H1 (cell line): ENCODE results near the gene GPR171. TPM values are rescaled to one million over a fixed set of nuclear protein-coding genes. Genes with fewer than 3 reads are reported as not detected.

ENCODE experiments used
- CTCF ChIA-PET: fragments of 300-600 bp; sonication (Branson Sonifier 250); formaldehyde crosslinking; loops from one replicate; lab custom pipeline; 2021; ENCODE audit not compliant: partially characterized antibody; lab: Charles Lee
- POLR2A ChIA-PET: fragments of 300-600 bp; sonication (Branson Sonifier 250); formaldehyde crosslinking; loops from one replicate; lab custom pipeline; 2021; ENCODE audit warnings: inconsistent platforms; ENCODE audit not compliant: partially characterized antibody; lab: Charles Lee
- DNase-seq, 2 experiments: peaks; one replicate each; pipeline versions ENCODE4 v3.0.0 to v3.0.0-alpha.2; 2010 to 2022; ENCODE audit warnings: low spot score in 2 of 2, low read depth in 1 of 2, mixed read lengths in 1 of 2
- FAIRE-seq: peaks from 2 replicates; lab custom pipeline; 2011; peaks lifted over from hg19 to GRCh38; lab: Jason Lieb, UNC
- H2AFZ ChIP-seq: 2 replicates; pipeline ENCODE4 v1.8.1; 2012; ENCODE audit warnings: low read length, inconsistent platforms
- H2AK5ac ChIP-seq: 2 replicates; pipeline ENCODE4 v1.6.1; 2013; ENCODE audit warnings: low read depth, low read length
- H2BK120ac ChIP-seq: replicated peaks from 2 replicates; pipeline ENCODE3; 2013; ENCODE audit warnings: low read depth, low read length, inconsistent platforms
- H2BK12ac ChIP-seq: 2 replicates; pipeline ENCODE4 v1.6.1; 2013; ENCODE audit warnings: low read depth, low read length
- H2BK15ac ChIP-seq: 2 replicates; pipeline ENCODE4 v1.6.1; 2013; ENCODE audit warnings: low read length
- H2BK20ac ChIP-seq: 2 replicates; pipeline ENCODE4 v1.6.1; 2013; ENCODE audit warnings: low read length
- H2BK5ac ChIP-seq: 2 replicates; pipeline ENCODE4 v1.6.1; 2013; ENCODE audit warnings: low read depth, low read length
- H3K14ac ChIP-seq: 2 replicates; pipeline ENCODE4 v1.6.1; 2013; ENCODE audit warnings: inconsistent platforms; ENCODE audit not compliant: insufficient read length
- H3K18ac ChIP-seq: 2 replicates; pipeline ENCODE4 v1.6.1; 2013; ENCODE audit warnings: low read length; ENCODE audit errors: extremely low read depth
- H3K23ac ChIP-seq: 2 replicates; pipeline ENCODE4 v1.6.1; 2013; ENCODE audit warnings: inconsistent platforms; ENCODE audit not compliant: insufficient read length
- H3K23me2 ChIP-seq: 2 replicates; pipeline ENCODE4 v1.6.1; 2013; ENCODE audit warnings: low read depth, low read length
- H3K27ac ChIP-seq: 2 replicates; pipeline ENCODE4 v1.6.1; 2011; ENCODE audit warnings: low read depth, low read length, inconsistent platforms
- H3K27me3 ChIP-seq, 4 experiments: replicated peaks in 1 of 4; 1 replicate in 1 of 4; 2 replicates in 3 of 4; pipeline versions ENCODE4 v1.6.1 to v1.8.1; 2011 to 2013; ENCODE audit warnings: low read length in 3 of 4, mild to moderate bottlenecking in 3 of 4, inconsistent platforms in 2 of 4, mixed read lengths in 2 of 4, moderate library complexity in 1 of 4; ENCODE audit not compliant: control insufficient read depth in 3 of 4, insufficient read depth in 3 of 4; ENCODE audit errors: extremely low read depth in 1 of 4
- H3K36me3 ChIP-seq, 4 experiments: 2 replicates each; pipeline versions ENCODE4 v1.6.1 to v1.8.1; 2011 to 2013; ENCODE audit warnings: mild to moderate bottlenecking in 4 of 4, low read length in 3 of 4, moderate library complexity in 2 of 4, control low read depth in 1 of 4, inconsistent platforms in 1 of 4; ENCODE audit not compliant: insufficient read depth in 4 of 4, control insufficient read depth in 2 of 4
- H3K4ac ChIP-seq: replicated peaks from 2 replicates; pipeline ENCODE3; 2013; ENCODE audit warnings: low read length, low read depth, mixed read lengths, inconsistent platforms; ENCODE audit not compliant: insufficient read length
- H3K4me1 ChIP-seq, 4 experiments: replicated peaks in 1 of 4; 1 replicate in 1 of 4; 2 replicates in 3 of 4; pipeline versions ENCODE4 v1.6.1 to v1.8.1; 2011 to 2013; ENCODE audit warnings: low read length in 3 of 4, inconsistent platforms in 2 of 4, mixed read lengths in 1 of 4; ENCODE audit not compliant: insufficient read depth in 4 of 4, control insufficient read depth in 3 of 4
- H3K4me2 ChIP-seq, 2 experiments: 2 replicates each; pipeline versions ENCODE4 v1.6.1 to v1.8.1; 2011 to 2013; ENCODE audit warnings: low read depth in 2 of 2, low read length in 2 of 2, control low read depth in 1 of 2, inconsistent platforms in 1 of 2, mild to moderate bottlenecking in 1 of 2; ENCODE audit not compliant: insufficient read depth in 1 of 2
- H3K4me3 ChIP-seq, 4 experiments: fragments of 200-600, 300-600 bp in 1 of 4; sonication (generic), shearing (Covaris generic), sonication (Bioruptor Twin) in 1 of 4; 2 replicates each; pipeline versions ENCODE4 v1.5.1 to v1.8.1; 2011 to 2016; ENCODE audit warnings: low read length in 4 of 4, low read depth in 3 of 4, control low read depth in 2 of 4, inconsistent platforms in 2 of 4, mild to moderate bottlenecking in 2 of 4, mixed read lengths in 1 of 4, moderate library complexity in 1 of 4; ENCODE audit not compliant: insufficient read depth in 2 of 4; ENCODE audit errors: extremely low read depth in 1 of 4
- H3K56ac ChIP-seq: replicated peaks from 2 replicates; pipeline ENCODE3; 2013; ENCODE audit warnings: low read depth, mild to moderate bottlenecking, mixed read lengths, low read length, inconsistent platforms; ENCODE audit not compliant: insufficient read length
- H3K79me1 ChIP-seq: 2 replicates; pipeline ENCODE4 v1.6.1; 2013; ENCODE audit warnings: low read depth, low read length, control low read depth
- H3K79me2 ChIP-seq, 2 experiments: 2 replicates each; pipeline versions ENCODE4 v1.6.1 to v1.8.1; 2012 to 2013; ENCODE audit warnings: low read length in 2 of 2, mild to moderate bottlenecking in 2 of 2, inconsistent platforms in 1 of 2; ENCODE audit not compliant: insufficient read depth in 2 of 2, control insufficient read depth in 1 of 2
- H3K9ac ChIP-seq, 4 experiments: replicated peaks in 1 of 4; 1 replicate in 1 of 4; 2 replicates in 3 of 4; pipeline versions ENCODE4 v1.6.1 to v1.8.1; 2011 to 2013; ENCODE audit warnings: low read depth in 3 of 4, low read length in 3 of 4, control low read depth in 2 of 4, mild to moderate bottlenecking in 2 of 4, moderate library complexity in 2 of 4, inconsistent platforms in 1 of 4; ENCODE audit errors: extremely low read depth in 1 of 4
- H3K9me3 ChIP-seq, 2 experiments: 2 replicates each; pipeline versions ENCODE4 v1.6.1 to v1.8.1; 2012 to 2013; ENCODE audit warnings: mild to moderate bottlenecking in 2 of 2, moderate library complexity in 2 of 2, control low read depth in 1 of 2, inconsistent platforms in 1 of 2, low read depth in 1 of 2, low read length in 1 of 2, mixed read lengths in 1 of 2; ENCODE audit not compliant: insufficient read depth in 2 of 2
- H4K20me1 ChIP-seq, 2 experiments: replicated peaks in 1 of 2; 2 replicates each; pipeline versions ENCODE3 to v1.8.1; 2011 to 2013; ENCODE audit warnings: inconsistent platforms in 2 of 2, low read length in 2 of 2, mild to moderate bottlenecking in 1 of 2; ENCODE audit not compliant: insufficient read depth in 2 of 2, control insufficient read depth in 1 of 2
- H4K5ac ChIP-seq: 2 replicates; pipeline ENCODE4 v1.6.1; 2013; ENCODE audit warnings: low read length, low read depth, mixed read lengths, inconsistent platforms; ENCODE audit not compliant: insufficient read length
- H4K8ac ChIP-seq: 2 replicates; pipeline ENCODE4 v1.8.0; 2013; ENCODE audit warnings: mild to moderate bottlenecking, moderate library complexity, low read length, inconsistent platforms; ENCODE audit not compliant: insufficient read depth; ENCODE audit errors: extremely low read depth
- H4K91ac ChIP-seq: replicated peaks from 2 replicates; pipeline ENCODE3; 2013; ENCODE audit warnings: low read length, mixed read lengths, inconsistent platforms; ENCODE audit not compliant: insufficient read length
- EP300 ChIP-seq, 2 experiments: IDR thresholded peaks; 1 replicate in 1 of 2; 2 replicates in 1 of 2; pipeline ENCODE4 v1.6.1; 2011 to 2012; ENCODE audit warnings: low read depth in 2 of 2, low read length in 2 of 2, mild to moderate bottlenecking in 2 of 2, borderline replicate concordance in 1 of 2, inconsistent platforms in 1 of 2, moderate library complexity in 1 of 2
- WGBS, 2 experiments: shearing (Covaris generic) in 1 of 2; methylation state at CpG; one replicate each; pipeline versions ENCODE4 v1.1.6 to v1.1.7; 2013 to 2015; ENCODE audit warnings: low lambda C conversion rate in 2 of 2, mixed read lengths in 2 of 2, inconsistent platforms in 1 of 2, low coverage in 1 of 2, missing lambda C conversion rate in 1 of 2; ENCODE audit not compliant: insufficient replicate concordance in 2 of 2, insufficient coverage in 1 of 2, insufficient read length in 1 of 2; ENCODE audit errors: extremely low coverage in 1 of 2, missing lambda C conversion rate in 1 of 2; 5-methylcytosine and 5-hydroxymethylcytosine counted together
- polyA plus RNA-seq, 7 experiments: library from polyadenylated mRNA; depleted of rRNA in 3 of 7; stranded (reverse) in 5 of 7; unstranded in 2 of 7; fragments of >200 nt in 5 of 7; fragments of 200-250 nt in 2 of 7; gene quantifications; 1 replicate in 5 of 7; 2 replicates in 1 of 7; 4 replicates in 1 of 7; pipeline versions ENCODE4 v1.2.1 to v1.2.3, GENCODE V29; 2011 to 2013; ENCODE audit warnings: missing spikeins in 2 of 7, mixed read lengths in 2 of 7
- total RNA-seq: library from RNA; stranded (reverse); fragmentation: NEBNext Ultra II Directional; extraction: Animal tissue kit (Norgen Biotek cat#: 25700); gene quantifications from 2 replicates; pipeline ENCODE4 v1.2.1, GENCODE V29; 2021

GPR171 gene
- total and polyA plus RNA-seq, 2 of the 8 experiments (the other 6 are each of a cell fraction or from before 2014, with no cell fraction given): not detected

DNA sequence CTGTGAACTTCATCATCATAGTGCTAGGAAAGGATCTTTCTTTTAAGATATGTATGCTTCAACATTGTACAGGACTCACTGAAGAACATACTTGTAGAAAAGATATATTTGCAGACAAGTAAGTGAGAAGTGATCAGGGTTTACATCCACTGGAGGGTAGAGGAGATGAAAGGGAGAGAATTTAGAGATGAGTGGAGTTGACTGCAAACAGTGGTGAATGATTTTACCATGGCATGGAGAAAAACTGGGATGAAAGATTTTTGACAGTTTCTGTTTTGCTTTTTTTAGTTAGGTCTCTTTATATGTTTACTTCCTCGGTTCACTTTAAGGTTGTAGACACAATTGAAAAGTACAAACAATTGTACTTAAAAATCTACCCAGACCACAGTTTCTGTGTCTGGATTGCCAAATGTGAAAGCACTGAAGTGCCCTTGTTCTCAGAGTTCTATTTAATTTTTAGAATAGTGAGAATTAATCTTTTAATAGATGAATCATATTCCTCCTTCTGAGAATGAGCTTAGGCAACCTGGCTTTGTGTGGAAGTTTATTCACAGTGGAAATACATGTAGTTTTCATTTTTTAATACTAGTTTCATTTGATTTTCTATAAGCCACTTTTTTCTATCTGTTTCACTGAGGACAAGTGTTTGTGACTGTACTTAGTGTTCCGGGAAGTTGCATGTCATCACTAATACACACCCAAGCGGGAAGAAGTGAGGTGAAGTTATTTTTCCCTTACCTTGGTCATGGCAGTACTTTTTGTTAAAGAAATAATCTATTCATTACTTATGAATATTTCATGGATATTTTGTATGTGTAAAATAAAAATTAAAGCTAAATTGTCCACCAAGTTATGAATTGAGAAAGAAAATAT is 1.8 kb upstream of the GPR171 start:
- Histone ChIP-seq H3K56ac (no peak overlapping the region), H3K27me3 (no peaks in the 10 kb centered on the region), H2BK15ac (no peak overlapping the region), H3K4me2 (no peak overlapping the region), H3K4me3 (no peak overlapping the region), H3K14ac (no peak overlapping the region), H2AK5ac (no peak overlapping the region), H3K23ac (no peak overlapping the region), H3K36me3 (no peaks in the 10 kb centered on the region), H3K79me1 (no peaks in the 10 kb centered on the region), H2BK20ac (no peak overlapping the region), H4K20me1 (no peaks in the 10 kb centered on the region), H4K5ac (no peak overlapping the region), H3K79me2 (no peaks in the 10 kb centered on the region), H3K27ac (no peak overlapping the region), H3K9me3 (no peaks in the 10 kb centered on the region), H2BK5ac (no peak overlapping the region), H3K18ac (no peak overlapping the region), H3K9ac (no peak overlapping the region), H2AFZ (no peak overlapping the region), H3K4me1 (no peaks in the 10 kb centered on the region), H2BK12ac (no peak overlapping the region), H4K8ac (no peak overlapping the region), H4K91ac (no peak overlapping the region), H3K4ac (no peak overlapping the region), H3K23me2 (no peaks in the 10 kb centered on the region), H2BK120ac (no peak overlapping the region)
- FAIRE-seq (no peak), DNase-seq (no peak)
- TF ChIP-seq EP300 (IDR thresholded peaks at IDR 0.05; ENCODE audit: borderline replicate concordance in 1 of 2, low read depth in 2 of 2, low read length in 2 of 2): no peak
- POLR2A ChIA-PET: no interaction called here
- WGBS, 2 experiments: 91% methylated on average over 3 of the region's 3 CpGs; no CpG with 5 or more reads in 1 of the 2 experiments
- CTCF ChIA-PET: no interaction called here
